VCaP (cell line): ENCODE data around the gene SLC10A4.

Experiments used
- H3K27ac ChIP-seq: fragments of 450-650 bp; 2 replicates; pipeline ENCODE4 v1.5.1; 2017
- TF ChIP-seq, protein P1 (sequence below): fragments of 450-650 bp; conservative IDR thresholded peaks from 2 replicates; pipeline ENCODE4 v1.5.1; 2017; ENCODE audit warnings: mild to moderate bottlenecking, moderate library complexity

The SLC10A4 gene

GRCh38 chr4:48490680-48491513, 7.8 kb downstream of the SLC10A4 start:
- TF ChIP-seq, protein P1, sequence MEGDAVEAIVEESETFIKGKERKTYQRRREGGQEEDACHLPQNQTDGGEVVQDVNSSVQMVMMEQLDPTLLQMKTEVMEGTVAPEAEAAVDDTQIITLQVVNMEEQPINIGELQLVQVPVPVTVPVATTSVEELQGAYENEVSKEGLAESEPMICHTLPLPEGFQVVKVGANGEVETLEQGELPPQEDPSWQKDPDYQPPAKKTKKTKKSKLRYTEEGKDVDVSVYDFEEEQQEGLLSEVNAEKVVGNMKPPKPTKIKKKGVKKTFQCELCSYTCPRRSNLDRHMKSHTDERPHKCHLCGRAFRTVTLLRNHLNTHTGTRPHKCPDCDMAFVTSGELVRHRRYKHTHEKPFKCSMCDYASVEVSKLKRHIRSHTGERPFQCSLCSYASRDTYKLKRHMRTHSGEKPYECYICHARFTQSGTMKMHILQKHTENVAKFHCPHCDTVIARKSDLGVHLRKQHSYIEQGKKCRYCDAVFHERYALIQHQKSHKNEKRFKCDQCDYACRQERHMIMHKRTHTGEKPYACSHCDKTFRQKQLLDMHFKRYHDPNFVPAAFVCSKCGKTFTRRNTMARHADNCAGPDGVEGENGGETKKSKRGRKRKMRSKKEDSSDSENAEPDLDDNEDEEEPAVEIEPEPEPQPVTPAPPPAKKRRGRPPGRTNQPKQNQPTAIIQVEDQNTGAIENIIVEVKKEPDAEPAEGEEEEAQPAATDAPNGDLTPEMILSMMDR, result no peak
- H3K27ac ChIP-seq, result no peak overlapping the region

- no peak overlapping the region for H3K27ac ChIP-seq
- TF ChIP-seq, protein P1, result no peak
Measured at GRCh38 chr4:48491514-48492176, 8.5 kb downstream of the SLC10A4 start.

DNA sequence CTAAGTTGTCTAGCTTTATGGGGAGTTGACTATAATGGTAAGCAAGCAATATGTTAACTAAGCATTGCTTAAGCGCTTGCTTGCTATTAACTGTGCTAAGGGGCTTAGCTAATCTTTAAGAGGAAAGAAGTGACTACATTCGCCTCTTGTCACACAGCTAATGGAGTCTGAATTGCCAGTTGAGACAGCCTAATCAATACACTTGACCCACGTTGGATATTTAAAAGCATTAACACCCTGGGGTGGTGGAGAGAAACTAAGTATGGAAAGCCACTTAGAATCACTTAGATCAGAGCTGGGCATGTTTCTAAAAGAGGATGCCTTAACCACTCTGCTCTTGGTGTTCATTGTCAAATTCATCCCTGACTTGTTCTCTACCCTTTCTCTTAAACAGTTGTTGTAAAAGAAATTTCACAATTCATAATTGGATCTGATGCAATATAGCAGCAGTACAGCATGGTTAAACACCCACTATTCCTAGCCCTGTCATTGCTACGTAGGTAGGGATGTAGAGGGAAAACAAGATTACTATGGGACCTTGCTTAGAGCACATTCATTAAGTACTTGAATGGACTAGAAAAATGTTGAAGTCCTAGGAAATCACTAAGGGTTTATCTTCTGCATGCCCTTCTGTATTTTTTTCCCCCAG, 10.4 kb downstream of the SLC10A4 start:
- TF ChIP-seq, protein P1, result no peak
- no peak overlapping the region for H3K27ac ChIP-seq

GRCh38 chr4:48495941-48496340, 12.8 kb downstream of the SLC10A4 start:
- TF ChIP-seq, protein P1, result no peak
- no peak overlapping the region for H3K27ac ChIP-seq

- no peak overlapping the region for H3K27ac ChIP-seq
- TF ChIP-seq, protein P1, result no peak
Measured at GRCh38 chr4:48498895-48499294, 15.8 kb downstream of the SLC10A4 start.

GRCh38 chr4:48499551-48500066, 16.5 kb downstream of the SLC10A4 start:
- no peak overlapping the region for H3K27ac ChIP-seq
- TF ChIP-seq, protein P1, result no peak
